BJ (cell line): ENCODE results near the gene COPS4. TPM values are rescaled to one million over a fixed set of nuclear protein-coding genes. Genes with fewer than 3 reads are reported as not detected.

Source experiments
- CTCF ChIA-PET: fragments of 350-600 bp; formaldehyde crosslinking; extraction: SDS; loops from one replicate; lab custom pipeline; 2021; ENCODE audit warnings: antibody characterized with exemption, inconsistent platforms; lab: Yijun Ruan, JAX
- POLR2A ChIA-PET: fragments of 300-600 bp; sonication (Branson Sonifier 250); formaldehyde crosslinking; extraction: SDS; loops from one replicate; lab custom pipeline; 2021; ENCODE audit warnings: antibody characterized with exemption; lab: Charles Lee
- DNase-seq: peaks from one replicate; pipeline ENCODE4 v3.0.0-alpha.2; 2011; ENCODE audit warnings: low read depth
- H3K27me3 ChIP-seq: 2 replicates; pipeline ENCODE4 v1.6.0; 2011; ENCODE audit warnings: low read length; ENCODE audit not compliant: control insufficient read depth, insufficient read depth
- H3K36me3 ChIP-seq: 2 replicates; pipeline ENCODE4 v1.5.1; 2011; ENCODE audit warnings: low read length; ENCODE audit not compliant: control insufficient read depth, insufficient read depth
- H3K4me3 ChIP-seq: 2 replicates; pipeline ENCODE4 v1.5.1; 2011; ENCODE audit warnings: low read depth, mild to moderate bottlenecking, control low read depth, low read length
- CTCF ChIP-seq: IDR thresholded peaks from 2 replicates; pipeline ENCODE4 v1.5.1; 2011; ENCODE audit warnings: low read depth, mild to moderate bottlenecking, control low read depth, inconsistent platforms, low read length, moderate library complexity; ENCODE audit not compliant: insufficient read depth
- polyA plus RNA-seq: library from polyadenylated mRNA; depleted of rRNA; stranded (reverse); fragments of >200 nt; gene quantifications from 2 replicates; pipeline ENCODE4 v1.2.3, GENCODE V29; 2011

COPS4 gene
- polyA plus RNA-seq, 1 experiment, result 70.2 TPM

DNA sequence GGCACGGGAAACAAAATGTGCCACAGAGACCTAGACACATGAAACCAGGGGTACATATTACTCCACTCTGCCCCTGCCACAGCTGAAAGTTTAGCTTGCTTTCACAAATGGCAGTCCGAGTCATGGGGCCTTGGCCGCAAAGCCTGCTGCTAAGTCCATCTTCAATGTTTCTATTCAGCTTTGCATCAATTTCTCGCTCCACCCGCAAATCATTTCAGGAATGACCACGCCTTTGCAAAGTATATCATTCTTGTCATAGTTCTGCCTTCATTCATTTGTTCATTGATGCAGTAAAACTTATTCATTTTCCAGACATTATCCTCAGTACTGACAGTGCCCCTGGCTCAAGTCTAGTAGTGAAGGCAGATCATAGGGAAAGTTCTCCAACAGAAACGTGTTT is 70.0 kb downstream of the COPS4 start:
- H3K36me3 ChIP-seq, result no peaks in the 10 kb centered on the region
- POLR2A ChIA-PET, result no interaction called here
- no peak overlapping the region for H3K4me3 ChIP-seq
- H3K27me3 ChIP-seq, result no peaks in the 10 kb centered on the region
- no peak for DNase-seq
- TF ChIP-seq CTCF, result no peak
- CTCF ChIA-PET, result interaction anchor here (1.7 kb wide), 1 partner anchor 30 kb away, joined by 6 read pairs; no protein-coding TSS in a partner anchor

DNA sequence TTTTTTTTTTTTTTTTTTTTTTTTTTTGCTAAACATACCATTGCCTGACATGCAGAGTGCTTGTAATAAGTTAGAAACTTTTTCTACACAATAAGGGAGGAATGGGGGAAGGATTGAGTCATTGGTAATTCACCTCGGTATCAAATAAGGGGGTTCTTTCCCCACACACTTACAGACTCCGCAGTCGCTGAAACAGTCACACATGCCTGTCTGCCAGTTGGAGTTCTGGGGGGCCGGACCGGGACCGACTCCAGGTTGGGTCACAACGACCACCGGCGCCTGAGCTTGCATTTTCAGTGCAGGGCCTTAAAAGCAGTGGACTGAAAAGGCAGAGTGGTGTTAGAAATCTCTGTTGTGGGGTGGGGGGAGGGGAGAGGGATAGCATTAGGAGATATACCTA is 72.6 kb downstream of the COPS4 start:
- ChIA-PET CTCF (interaction anchor here (1.2 to 1.3 kb wide), 2 partner anchors 101 to 144 kb away, joined by 3 read pairs; no protein-coding TSS in a partner anchor), POLR2A (no interaction called here)
- no peak for TF ChIP-seq CTCF

DNA sequence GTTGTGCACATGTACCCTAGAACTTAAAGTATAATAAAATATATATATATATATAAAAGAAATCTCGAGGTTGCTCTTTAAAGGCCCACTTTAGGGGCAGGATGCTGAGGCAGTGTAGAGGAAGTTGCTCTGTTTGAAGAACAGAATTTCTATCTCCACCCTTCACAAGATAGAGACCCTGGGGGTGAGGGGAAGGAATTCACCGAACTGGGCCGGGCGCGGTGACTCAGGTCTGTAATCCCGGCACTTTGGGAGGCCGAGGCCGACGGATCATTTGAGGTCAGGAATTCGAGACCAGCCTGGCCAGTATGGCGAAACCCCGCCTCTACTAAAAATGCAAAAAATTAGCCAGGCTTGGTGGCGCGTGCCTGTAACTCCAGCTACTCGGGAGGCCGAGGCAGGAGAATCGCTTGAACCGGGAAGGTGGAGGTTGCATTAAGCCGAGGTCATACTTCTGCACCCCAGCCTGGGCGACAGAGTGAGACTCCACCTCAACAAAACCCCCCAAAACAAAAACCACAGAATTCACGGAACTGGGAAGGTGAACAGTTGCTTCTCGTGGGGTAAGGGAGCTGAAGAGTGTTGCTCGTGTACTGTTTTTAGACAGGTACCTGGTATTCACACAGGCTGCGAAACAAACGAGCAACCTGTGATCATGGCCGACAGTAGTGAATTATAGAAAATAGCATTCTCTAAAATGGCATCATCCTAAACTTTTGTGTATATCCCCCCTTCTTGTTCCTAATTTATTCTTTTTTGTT is 73.3 kb downstream of the COPS4 start:
- POLR2A ChIA-PET, result no interaction called here
- Histone ChIP-seq H3K36me3 (no peaks in the 10 kb centered on the region), H3K4me3 (no peak overlapping the region), H3K27me3 (no peaks in the 10 kb centered on the region)
- TF ChIP-seq CTCF, result no peak
- DNase-seq, result no peak
- CTCF ChIA-PET, result interaction anchor here (1.2 to 1.3 kb wide), 2 partner anchors 100 to 144 kb away, joined by 3 read pairs; no protein-coding TSS in a partner anchor

More for the DNA sequence above, 72.6 kb downstream of the COPS4 start:
- Histone ChIP-seq H3K36me3 (no peaks in the 10 kb centered on the region), H3K27me3 (no peaks in the 10 kb centered on the region), H3K4me3 (no peak overlapping the region)
- DNase-seq, result no peak

DNA sequence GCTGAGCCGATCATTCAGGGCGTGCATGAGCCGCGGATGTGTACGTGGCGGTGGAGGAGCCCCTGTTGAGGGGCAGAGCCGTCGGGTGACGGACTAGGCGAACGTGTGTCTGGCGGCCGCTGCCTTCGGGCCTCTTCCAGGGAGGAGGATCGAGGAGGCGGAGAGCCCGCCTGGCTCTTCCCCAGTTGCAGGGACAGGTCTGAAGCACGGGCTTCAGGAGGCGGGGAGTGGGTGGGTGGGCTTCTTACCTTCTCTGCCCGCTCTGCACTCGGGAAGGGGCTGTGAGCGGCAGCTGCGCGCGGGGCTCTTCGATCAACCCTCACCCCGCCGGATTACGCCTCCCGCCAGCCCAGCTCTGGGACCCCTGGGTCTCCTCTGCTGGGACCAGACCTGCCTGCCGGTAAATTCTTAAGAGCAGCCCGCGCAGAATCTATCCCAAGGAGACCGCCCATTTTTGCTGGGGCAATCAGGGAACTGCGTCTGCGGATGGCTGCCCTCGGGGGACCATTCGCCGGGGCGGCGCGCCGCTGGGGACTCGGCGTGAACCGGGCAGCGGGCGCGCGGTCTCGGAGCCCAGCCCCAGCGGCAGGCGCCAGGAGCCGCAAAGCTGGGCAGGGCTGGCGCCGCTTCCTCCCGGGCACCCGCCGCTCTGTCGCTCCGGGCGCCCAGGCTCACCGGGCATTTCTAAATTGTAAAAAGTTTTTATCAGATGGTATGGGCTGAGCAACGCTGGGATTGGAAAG is 74.7 kb downstream of the COPS4 start:
- no peak for TF ChIP-seq CTCF
- CTCF ChIA-PET, result interaction anchor here (0.5 to 3.2 kb wide), 12 partner anchors 9 to 174 kb away, joined by 3 to 18 read pairs (median 4); partner anchors contain the start of gene COQ2
- peak overlapping the region; percentile 50 for H3K4me3 ChIP-seq
- no peaks in the 10 kb centered on the region for H3K36me3 ChIP-seq
- no peak for DNase-seq
- H3K27me3 ChIP-seq, result no peaks in the 10 kb centered on the region
- POLR2A ChIA-PET, result no interaction called here

DNA sequence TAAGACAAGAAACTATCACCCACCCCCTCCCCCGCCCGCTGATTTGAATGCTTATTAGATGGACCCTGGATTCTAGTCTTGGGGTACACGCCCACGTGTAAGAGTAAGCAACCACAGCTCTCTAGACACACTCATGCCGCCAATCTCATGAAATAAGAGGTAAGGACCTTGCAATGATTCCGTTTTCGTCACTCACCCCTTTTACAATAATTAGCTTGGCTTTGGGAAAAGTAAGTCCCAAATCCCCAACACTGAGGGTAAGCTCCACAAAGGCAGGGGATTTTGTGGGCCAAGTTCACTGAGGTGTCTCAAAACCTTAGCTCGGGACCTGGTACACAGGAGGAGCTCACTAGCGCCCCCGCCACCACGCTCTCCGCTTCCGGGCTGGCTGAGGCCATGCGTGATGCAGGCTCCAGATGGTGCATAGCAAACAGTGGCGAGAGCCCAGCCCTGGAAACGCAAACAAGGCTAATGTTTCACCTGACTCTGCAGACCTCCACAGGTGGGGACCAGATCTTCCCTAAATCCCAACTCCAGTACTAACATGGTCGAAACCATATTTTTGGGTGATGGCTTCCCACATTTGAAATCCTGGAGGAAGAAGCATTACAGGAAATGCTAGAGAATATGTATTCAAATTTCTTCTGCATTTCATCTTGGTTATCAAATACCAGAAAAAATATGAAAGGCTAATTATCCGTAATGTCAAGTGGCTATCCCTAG is 75.4 kb downstream of the COPS4 start:
- peak; percentile 32 for DNase-seq
- ChIA-PET CTCF (interaction anchor here (0.5 to 3.2 kb wide), 14 partner anchors 10 to 244 kb away, joined by 3 to 18 read pairs (median 4); partner anchors contain the start of gene COQ2), POLR2A (interaction anchor here (0.6 kb wide), 1 partner anchor 141 kb away, joined by 3 read pairs; no protein-coding TSS in a partner anchor)
- TF ChIP-seq CTCF, result peak; percentile 84
- no peaks in the 10 kb centered on the region for H3K27me3 ChIP-seq
- H3K36me3 ChIP-seq, result no peaks in the 10 kb centered on the region
- peak overlapping the region; percentile 50 for H3K4me3 ChIP-seq
